ENCODE data around the gene CCL25.

DNA sequence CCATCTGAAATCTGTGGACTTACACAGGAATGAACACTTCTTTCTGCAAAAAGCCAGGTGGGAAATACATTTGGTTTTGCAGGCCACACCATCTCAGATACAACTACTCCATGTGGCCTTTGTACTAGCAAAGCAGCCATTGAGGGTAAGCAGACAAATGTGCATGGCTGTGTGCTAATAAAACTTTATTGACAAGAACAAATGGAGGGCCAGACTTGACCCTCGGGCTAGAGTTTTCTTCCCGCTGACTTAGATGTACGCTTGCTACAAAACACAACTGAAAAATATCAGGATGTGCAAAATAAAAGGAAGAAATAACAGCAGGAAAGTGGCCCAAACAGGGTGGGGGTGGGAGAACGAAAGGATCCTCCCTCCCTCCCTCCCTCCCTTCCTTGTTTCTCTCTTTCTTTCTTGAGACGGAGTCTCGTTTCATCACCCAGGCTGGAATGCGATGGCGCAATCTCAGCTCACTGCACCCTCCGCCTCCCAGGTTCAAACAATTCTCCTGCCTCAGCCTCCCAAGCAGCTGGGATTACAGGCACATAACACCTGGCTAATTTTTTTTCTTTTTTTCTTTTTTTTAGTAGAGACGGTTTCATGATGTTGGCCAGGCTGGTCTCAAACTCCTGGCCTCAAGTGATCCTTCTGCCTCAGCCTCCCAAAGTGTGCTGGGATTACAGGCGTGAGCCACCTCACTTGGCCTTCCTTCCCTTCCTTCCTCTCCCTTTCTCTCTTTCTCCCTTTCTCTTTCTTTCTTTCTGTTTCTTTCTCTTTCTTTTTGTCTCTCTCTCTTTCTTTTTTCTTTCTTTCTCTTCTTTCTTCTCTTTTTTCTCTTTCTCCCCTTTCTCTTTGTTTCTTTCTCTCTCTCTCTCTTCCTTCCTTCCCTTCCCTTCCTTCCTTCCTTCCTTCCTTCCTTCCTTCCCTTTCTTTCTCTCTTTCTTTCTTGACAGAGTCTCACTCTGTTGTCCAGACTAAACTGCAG is 29.3 kb downstream of the CCL25 start:
- TF ChIP-seq POLR2AphosphoS5 (IDR thresholded peaks at IDR 0.05; ENCODE audit: insufficient read depth, low read depth, low read length) (no peak), EZH2 (IDR thresholded peaks at IDR 0.05; ENCODE audit: borderline replicate concordance, low read depth, low read length, severe bottlenecking) (no peak), POLR2A (IDR thresholded peaks at IDR 0.05; ENCODE audit: low read depth, low read length) (no peak), MYC (IDR thresholded peaks at IDR 0.05; ENCODE audit: low read depth, low read length) (no peak)
- TF ChIP-seq, protein P1, sequence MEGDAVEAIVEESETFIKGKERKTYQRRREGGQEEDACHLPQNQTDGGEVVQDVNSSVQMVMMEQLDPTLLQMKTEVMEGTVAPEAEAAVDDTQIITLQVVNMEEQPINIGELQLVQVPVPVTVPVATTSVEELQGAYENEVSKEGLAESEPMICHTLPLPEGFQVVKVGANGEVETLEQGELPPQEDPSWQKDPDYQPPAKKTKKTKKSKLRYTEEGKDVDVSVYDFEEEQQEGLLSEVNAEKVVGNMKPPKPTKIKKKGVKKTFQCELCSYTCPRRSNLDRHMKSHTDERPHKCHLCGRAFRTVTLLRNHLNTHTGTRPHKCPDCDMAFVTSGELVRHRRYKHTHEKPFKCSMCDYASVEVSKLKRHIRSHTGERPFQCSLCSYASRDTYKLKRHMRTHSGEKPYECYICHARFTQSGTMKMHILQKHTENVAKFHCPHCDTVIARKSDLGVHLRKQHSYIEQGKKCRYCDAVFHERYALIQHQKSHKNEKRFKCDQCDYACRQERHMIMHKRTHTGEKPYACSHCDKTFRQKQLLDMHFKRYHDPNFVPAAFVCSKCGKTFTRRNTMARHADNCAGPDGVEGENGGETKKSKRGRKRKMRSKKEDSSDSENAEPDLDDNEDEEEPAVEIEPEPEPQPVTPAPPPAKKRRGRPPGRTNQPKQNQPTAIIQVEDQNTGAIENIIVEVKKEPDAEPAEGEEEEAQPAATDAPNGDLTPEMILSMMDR (IDR thresholded peaks at IDR 0.05; ENCODE audit: extremely low read depth in 1 of 2, insufficient read depth in 1 of 2, low read depth in 1 of 2, low read length in 2 of 2), result no peak

All from endothelial cell of umbilical vein (primary cell).